Inferior parietal cortex (tissue), 1 donor: ENCODE measurements around the gene SHROOM3.
"Not testable (repeated sequence)": the region's sequence is repeated elsewhere in the genome, so short reads cannot be mapped to it uniquely, and the experiment has no call there.

Source experiments
- DNase-seq: peaks from one replicate; pipeline ENCODE4 v3.0.0-alpha.2; 2016; ENCODE audit errors: extremely low spot score

Gene SHROOM3

DNA sequence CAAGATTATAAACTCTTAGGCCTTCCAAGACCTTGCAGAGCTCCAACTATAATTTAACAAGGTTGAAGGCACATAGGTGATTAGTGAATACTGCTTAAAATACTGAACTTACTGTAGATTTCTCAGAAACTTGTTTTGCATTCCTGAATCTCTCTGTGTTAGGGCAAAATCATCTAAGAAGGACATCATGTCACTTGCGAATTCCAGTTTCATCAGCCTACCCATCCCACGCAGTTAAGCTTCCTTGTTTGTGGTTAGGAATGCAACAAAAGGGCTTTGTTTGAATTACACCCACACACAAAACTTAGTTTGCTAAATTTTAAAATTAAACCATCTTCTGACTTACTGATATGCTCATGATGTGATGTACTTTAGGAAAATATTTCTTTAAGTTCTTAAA, 288.9 kb downstream of the SHROOM3 start:
- DNase-seq = no peak

DNA sequence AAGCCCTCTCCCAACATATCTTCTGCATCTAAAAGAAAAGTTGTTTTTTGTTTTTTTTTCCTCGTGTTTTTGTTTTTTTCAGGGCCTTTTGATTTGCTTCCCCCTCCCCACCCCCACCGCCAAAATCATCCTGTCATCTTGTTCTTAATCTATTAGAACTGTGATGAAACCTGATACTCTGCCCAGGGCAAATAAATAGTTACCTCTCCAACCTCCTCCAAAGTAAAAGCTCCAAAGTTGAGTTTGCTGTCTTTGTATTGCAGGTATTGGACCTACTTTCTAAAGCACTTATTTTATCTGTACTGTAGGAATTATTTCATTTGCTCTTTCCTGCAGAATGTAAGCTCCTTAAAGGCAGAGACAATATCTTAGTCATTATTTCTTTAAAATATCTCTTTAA, 290.0 kb downstream of the SHROOM3 start:
- no peak for DNase-seq

DNA sequence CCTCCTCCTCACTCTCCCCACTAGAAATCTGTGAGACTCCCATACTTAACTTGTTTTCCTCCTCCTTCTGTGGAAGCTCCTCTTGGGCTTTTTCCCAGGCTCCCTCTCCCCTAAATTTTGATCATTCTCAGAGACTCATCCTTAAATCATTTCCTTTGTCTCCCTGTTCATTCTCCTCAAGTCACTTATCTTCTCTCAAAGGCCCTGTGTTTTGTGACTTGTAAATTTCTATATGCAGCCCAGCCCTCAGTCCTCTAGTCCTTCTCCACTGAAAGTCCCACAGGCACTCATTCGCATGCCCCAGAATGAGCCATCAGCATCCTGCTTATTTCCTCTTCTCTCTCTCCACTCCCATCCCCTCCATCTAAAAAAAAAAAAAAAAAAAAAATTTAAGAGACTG, 291.1 kb downstream of the SHROOM3 start:
- no peak for DNase-seq

DNA sequence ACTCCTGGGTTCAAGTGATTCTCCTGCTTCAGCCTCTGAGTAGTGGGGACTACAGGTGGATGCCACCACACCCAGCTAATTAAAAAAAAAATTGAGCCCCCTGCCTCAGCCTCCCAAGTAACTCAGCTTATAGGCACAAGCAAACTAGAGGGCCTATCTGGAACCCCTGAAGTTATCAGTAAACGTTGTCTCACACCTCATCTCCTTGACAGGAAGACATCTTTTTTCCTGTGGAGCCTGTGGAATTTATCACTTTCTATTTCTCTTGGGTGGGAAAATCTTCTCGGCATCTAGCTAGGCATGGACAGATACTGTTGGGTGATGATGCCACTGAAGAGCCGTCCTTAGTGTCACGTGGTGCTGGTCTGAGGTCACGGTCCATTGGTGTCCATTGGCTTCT, 291.6 kb downstream of the SHROOM3 start:
- no peak for DNase-seq

DNA sequence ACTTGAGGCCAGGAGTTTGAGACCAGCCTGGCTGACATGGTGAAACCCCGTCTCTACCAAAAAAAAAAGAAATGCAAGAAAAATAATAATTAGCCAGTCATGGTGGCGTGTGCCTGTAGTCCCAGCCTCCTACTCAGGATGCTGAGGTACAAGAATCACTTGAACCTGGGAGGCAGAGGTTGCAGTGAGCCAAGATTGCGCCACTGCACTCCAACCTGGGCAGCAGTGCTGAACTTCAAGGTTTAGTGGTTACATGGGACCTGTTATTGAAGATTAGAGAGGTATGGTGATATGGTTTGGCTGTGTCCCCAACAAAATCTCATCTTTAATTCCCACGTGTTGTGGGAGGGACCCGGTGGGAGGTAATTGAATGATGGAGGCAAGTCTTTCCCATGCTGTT, 292.9 kb downstream of the SHROOM3 start:
- DNase-seq = not testable (repeated sequence)

DNA sequence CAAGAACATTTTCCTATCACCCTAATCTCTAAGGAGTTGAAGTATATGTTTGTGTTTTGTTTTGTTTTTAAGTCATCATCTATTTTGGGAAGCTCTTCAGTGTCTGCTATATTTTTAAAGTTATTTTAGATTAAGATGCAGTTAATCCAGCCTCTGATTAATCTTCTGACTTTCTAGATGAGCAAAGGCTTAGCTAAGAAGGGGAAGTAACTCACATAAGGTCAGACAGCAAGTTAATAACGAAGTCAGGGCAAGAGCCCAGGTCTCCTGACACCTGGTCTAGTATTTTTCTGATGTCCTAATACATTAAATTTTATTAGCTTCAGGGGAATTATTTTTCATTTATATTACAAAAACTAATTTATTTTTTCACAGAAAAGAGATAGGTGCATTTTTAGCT, 294.4 kb downstream of the SHROOM3 start:
- no peak for DNase-seq

DNA sequence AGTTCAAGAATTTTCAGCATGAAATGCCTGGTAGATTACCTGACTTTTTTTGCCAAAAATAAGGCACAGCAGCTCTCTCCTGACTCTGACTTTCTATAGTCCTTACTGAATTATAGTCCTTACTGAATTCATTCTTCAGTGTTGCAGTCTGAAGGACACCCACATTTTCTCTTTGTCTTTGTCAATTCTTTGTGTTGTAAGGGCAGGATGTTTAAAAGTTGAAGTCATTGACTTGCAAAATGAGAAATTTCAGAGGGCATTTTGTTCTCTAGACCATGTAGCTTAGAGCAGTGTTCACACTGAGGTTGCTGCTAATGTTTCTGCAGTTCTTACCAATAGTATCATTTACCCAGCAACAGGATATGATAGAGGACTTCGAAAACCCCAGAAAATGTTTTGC, 295.0 kb downstream of the SHROOM3 start:
- DNase-seq = no peak

DNA sequence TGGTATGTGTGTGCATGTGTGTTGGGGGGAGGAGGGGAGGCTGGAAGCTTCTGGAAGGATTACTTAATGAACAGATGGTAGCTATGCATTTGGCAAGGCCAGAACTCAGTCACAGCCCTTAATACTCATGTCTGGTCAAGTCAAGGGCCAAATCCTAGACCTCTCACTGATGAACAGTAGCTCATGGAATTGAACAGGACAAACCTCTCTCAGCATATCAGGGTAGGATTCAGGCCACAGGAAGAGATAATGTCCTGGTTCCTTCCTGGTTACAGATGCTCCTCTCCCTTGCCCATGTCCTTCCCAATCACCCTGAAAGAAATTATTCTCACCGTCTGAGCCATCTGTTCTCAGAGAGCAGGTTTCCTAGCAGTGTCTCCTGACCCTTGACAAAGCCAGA, 297.2 kb downstream of the SHROOM3 start:
- DNase-seq = no peak

DNA sequence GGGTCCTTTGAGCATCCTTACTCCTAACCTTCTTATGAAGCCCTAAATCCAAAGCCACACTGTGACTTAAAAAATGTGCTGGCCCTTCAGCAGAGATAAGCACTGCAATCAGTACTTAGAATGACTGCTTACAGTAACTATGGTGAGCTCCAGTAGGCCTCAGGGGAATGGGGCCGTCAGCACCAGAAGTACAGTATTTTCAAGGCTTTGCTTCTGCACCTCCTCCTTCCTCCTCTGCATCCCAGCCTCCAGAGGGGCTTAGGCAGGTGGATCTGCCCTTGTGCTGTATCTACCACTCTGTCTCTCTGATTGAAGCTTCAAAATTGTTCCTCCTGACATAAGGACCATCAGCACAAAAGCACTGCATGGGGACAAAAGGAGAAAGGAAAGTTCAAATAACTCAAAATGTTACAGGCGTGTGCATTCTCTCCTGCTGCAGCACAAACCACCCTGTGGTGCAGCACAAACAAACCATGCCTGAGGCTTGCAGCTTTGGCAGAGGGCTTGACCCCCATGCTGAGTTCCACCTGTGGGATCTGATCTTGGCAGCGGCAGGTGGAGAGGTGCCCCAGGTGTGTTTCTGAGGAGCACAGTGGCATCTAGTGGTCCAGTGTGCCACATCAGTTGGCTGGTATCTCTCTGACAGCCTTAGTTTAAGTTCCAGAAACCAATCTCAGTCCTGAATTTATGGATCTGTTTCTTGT, 298.2 kb downstream of the SHROOM3 start:
- DNase-seq = no peak

DNA sequence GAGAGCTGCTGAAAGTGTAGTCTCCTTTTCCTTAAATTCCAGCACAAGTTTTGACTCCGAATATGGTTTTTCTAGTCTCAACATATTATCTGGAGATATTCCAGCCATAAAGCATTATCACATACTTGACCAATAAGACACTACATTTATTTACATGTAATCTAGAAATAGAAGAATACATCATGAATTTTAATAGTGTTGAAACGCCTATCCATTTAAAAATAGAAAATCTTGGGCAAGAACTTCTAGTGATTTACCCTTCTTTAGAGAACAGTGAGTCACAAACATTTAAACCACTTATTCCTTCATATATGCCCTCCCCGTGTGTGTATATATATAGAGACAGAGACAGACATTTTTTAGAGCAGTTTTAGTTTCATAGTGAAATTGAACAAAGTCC, 301.4 kb downstream of the SHROOM3 start:
- DNase-seq = no peak

DNA sequence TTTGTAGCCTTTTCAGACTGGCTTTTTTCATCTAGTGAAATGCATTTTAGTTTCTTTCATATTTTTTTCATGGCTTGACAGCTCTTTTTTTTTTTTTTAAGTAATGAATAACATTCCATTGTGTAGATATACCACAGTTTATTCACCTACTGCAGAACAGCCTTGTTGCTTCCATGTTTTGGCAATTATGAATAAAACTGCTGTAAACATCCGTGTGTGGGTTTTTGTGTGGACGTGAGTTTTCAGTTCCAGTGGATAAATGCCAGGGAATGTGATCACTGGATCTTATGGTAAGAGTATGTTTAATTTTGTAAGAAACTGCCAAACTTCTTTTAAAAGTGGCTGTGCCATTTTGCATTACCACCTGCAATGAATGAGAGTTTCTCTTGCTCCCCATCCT, 302.2 kb downstream of the SHROOM3 start:
- DNase-seq = no peak

DNA sequence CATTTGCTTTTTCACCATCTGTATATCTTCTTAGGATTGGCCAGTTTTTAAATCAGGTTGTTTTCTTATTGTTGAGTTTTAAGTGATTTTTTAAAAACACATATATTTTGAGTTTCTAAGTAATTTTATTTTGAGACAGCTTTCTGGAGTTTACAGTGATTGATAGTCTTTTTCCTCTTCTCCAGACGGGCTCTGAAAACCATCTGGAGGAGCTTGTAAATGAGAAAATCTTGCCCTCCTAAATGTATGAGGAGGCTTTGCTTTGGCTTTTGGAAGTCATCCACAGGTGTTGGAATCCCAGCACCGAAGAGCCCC, 302.7 kb downstream of the SHROOM3 start:
- no peak for DNase-seq

DNA sequence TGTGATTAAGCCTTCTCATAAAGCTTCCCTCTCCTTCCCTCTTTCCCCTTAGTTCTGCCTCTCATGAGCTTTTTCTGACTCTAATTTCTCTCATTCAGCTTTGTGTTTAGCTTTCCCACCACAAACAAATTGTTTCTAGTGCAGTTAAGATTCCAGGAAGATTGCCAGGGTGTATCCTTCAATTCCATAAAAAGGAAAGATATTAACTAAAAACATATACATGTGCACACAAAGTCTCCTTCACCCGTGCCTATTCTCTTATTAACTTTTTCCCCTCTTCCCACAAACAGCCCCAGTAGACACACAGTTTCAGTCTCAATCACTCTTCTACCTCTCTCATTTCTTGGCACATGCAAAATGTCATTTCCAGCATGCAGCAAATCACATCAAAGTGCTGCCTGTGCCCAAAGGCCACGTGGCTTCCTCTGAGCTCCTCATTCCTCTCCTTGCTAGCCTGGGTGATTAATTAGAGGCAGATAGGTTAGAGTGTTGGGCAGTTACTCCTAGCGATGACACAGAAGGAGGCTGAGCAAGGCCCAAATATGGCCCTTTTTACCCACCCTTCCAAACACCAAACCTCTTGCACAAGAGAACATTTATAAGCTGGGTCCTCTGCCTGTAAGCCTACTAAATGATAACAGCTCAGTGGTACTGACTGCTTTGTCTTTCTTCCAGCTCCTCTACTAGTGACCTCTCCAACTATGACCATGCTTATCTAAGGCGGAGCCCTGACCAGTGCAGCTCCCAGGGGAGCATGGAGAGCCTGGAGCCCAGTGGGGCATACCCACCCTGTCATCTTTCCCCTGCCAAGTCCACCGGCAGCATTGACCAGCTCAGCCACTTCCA, 303.3 kb downstream of the SHROOM3 start:
- DNase-seq = no peak

DNA sequence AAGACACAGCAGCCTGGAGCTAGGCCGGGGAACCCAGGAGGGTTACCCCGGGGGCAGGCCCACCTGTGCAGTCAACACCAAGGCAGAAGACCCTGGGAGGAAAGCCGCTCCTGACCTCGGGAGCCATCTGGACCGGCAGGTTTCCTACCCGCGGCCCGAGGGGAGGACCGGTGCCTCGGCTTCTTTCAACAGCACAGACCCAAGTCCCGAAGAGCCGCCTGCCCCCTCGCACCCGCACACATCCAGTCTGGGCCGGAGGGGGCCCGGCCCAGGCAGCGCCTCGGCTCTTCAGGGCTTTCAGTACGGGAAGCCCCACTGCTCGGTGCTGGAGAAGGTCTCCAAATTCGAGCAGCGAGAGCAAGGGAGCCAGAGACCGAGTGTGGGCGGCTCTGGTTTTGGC, 305.2 kb downstream of the SHROOM3 start:
- no peak for DNase-seq

DNA sequence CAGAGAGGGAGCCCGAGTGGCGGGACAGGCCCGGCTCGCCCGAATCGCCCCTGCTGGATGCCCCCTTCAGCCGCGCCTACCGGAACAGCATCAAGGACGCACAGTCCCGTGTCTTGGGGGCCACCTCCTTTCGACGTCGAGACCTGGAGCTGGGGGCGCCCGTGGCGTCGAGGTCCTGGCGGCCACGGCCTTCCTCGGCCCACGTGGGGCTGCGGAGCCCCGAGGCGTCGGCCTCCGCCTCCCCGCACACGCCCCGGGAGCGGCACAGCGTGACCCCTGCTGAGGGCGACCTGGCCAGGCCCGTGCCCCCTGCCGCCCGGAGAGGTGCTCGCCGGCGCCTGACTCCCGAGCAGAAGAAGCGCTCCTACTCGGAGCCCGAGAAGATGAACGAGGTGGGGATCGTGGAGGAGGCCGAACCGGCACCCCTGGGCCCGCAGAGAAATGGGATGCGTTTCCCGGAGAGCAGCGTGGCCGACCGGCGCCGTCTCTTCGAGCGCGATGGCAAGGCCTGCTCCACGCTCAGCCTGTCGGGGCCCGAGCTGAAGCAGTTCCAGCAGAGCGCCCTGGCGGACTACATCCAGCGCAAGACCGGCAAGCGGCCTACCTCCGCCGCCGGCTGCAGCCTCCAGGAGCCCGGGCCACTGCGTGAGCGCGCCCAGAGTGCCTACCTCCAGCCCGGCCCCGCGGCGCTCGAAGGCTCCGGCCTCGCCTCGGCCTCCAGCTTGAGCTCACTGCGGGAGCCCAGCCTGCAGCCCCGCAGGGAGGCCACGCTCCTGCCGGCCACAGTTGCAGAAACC, 306.0 kb downstream of the SHROOM3 start:
- DNase-seq = no peak

DNA sequence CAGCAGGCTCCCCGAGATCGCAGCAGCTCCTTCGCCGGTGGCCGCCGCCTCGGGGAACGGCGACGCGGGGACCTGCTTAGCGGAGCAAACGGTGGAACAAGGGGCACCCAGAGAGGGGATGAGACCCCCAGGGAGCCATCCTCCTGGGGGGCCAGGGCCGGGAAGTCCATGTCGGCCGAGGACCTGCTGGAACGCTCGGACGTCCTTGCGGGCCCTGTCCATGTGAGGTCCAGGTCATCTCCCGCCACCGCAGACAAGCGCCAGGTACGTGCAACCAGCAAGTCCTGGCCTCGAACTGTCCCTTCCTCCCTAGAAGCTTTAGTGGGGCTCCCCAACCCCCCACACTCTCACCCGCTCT, 306.6 kb downstream of the SHROOM3 start:
- no peak for DNase-seq

DNA sequence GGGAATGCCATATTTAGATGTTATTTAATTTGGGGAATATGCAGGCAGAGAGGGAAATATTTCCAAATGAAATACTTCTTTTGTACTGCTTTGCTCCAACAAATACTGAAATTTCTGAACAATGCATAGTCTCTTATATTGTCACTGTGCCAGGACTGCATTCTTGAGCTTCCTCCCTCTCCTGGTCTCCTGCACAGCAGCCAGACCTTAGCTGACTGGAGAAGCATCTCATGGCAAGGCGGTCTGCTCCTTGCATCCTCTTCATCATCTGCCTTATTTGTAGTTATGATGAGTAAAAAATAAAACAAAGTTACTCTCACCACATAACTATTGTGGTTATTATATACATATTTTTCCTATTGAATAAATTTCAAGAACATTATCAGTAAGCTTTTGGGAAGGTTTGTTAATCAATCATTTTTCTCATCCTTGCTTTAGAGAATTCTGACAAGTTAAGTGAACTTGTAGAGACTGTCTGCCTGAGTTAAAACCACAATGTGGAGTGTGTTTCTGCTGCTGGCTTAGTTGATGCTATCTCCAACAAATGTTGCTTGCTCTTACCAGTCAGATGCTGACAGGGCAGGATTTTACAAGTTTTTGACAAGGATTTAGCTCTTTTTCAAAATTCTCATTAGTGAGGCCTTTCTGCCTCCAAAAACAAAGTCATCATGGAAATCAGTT, 309.4 kb downstream of the SHROOM3 start:
- DNase-seq = no peak

DNA sequence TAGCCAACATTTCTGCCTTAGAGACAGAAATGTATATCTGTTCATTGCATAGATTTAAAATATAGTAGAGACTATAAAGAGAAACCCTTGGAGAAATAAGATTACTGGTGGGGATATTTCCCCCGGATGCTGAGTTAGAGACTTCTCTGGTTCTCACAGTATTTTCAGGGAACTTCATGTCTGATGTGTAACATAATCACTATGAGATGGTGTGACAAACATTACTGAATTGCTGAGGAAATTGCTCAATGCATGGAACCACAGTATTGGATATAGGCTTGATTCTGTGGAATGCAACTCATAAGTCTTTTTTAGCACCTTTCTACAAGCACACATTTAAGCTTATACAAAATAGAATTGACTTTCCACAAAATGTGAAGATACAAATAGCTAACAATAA, 310.2 kb downstream of the SHROOM3 start:
- no peak for DNase-seq

DNA sequence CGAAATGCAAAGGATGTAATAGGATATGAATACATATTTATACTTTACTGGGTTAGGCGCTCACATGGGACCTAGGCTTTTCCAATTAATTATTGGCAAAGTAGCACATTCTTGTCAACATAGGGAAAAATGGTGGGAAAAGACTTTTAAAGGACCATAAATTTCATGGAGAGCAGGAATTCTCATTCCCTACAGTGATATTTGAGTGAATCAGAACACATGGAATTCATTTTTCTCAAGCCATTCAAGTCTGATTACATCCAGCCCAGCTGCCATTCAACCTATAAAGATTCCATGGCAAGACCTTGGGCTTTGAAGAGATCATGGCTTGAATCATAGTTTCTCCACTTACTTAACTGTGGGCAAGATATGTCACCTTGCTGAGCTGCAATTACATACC, 312.5 kb downstream of the SHROOM3 start:
- no peak for DNase-seq

DNA sequence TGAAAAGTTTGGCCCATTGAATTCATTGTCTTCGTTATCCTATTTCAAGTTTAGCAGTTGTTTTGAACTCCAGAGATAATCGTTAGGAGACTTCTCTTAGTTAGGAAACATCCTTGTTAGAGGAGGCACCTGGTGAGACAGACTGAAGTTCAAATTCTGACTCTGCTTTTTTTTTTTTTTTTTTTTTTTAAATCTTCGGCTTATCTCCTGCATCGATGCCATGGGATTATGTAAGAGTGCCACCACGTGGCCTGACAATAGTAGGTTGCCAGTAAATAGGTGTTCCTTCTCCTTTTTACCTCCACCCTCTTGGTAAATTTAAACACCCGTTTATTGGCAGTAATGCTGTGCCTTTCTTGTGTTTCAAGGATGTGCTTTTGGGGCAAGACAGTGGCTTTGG, 313.6 kb downstream of the SHROOM3 start:
- peak; percentile 39 for DNase-seq

DNA sequence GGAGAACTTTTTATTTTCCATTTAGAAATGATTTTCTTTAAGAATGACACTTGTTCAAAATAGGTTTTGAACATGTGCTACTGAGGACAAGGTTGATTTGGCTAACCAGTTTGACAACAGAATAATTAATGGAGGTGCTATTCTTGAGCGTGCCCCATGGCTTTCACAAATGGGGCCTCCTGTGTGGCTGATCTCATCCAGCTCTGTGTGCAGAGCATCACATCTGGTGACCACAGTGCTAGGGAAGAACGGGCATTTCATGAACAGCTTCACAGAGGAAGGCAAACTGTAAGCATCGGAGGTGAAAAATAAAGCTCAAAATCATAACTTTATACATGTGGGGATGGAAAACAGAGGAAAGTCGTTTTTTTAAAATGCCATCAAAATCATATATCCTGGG, 314.3 kb downstream of the SHROOM3 start:
- DNase-seq = no peak

DNA sequence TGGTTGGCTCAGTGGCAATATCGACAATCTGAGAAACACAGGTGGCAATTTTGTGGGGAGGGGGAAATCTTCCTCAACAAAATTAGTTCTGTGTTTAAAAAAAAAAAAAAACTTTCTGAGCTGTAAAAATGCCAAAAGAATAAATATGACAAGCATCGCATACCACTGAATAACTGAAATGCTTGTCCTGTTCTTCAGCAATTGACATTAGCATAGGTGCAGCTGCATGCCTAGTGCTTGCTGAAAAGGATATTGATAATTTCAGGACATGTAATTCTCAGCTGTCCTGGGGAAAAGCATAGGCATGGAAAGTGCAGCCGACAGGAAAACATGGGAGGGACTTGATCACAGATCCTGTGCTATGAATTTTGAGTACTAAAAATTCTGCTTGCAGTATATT, 315.7 kb downstream of the SHROOM3 start:
- no peak for DNase-seq
